H1 (cell line): Measurements from ENCODE around the gene PAX3. TPM values are rescaled to one million over a fixed set of nuclear protein-coding genes. Genes with fewer than 3 reads are reported as not detected.

Experiments
- CTCF ChIA-PET: fragments of 300-600 bp; sonication (Branson Sonifier 250); formaldehyde crosslinking; loops from one replicate; lab custom pipeline; 2021; ENCODE audit not compliant: partially characterized antibody; lab: Charles Lee
- POLR2A ChIA-PET: fragments of 300-600 bp; sonication (Branson Sonifier 250); formaldehyde crosslinking; loops from one replicate; lab custom pipeline; 2021; ENCODE audit warnings: inconsistent platforms; ENCODE audit not compliant: partially characterized antibody; lab: Charles Lee
- DNase-seq, 2 experiments: peaks; one replicate each; pipeline versions ENCODE4 v3.0.0 to v3.0.0-alpha.2; 2010 to 2022; ENCODE audit warnings: low spot score in 2 of 2, low read depth in 1 of 2, mixed read lengths in 1 of 2
- FAIRE-seq: peaks from 2 replicates; lab custom pipeline; 2011; peaks lifted over from hg19 to GRCh38; lab: Jason Lieb, UNC
- H2AFZ ChIP-seq: 2 replicates; pipeline ENCODE4 v1.8.1; 2012; ENCODE audit warnings: low read length, inconsistent platforms
- H2AK5ac ChIP-seq: 2 replicates; pipeline ENCODE4 v1.6.1; 2013; ENCODE audit warnings: low read depth, low read length
- H2BK120ac ChIP-seq: replicated peaks from 2 replicates; pipeline ENCODE3; 2013; ENCODE audit warnings: low read depth, low read length, inconsistent platforms
- H2BK12ac ChIP-seq: 2 replicates; pipeline ENCODE4 v1.6.1; 2013; ENCODE audit warnings: low read depth, low read length
- H2BK15ac ChIP-seq: 2 replicates; pipeline ENCODE4 v1.6.1; 2013; ENCODE audit warnings: low read length
- H2BK20ac ChIP-seq: 2 replicates; pipeline ENCODE4 v1.6.1; 2013; ENCODE audit warnings: low read length
- H2BK5ac ChIP-seq: 2 replicates; pipeline ENCODE4 v1.6.1; 2013; ENCODE audit warnings: low read depth, low read length
- H3K14ac ChIP-seq: 2 replicates; pipeline ENCODE4 v1.6.1; 2013; ENCODE audit warnings: inconsistent platforms; ENCODE audit not compliant: insufficient read length
- H3K18ac ChIP-seq: 2 replicates; pipeline ENCODE4 v1.6.1; 2013; ENCODE audit warnings: low read length; ENCODE audit errors: extremely low read depth
- H3K23ac ChIP-seq: 2 replicates; pipeline ENCODE4 v1.6.1; 2013; ENCODE audit warnings: inconsistent platforms; ENCODE audit not compliant: insufficient read length
- H3K23me2 ChIP-seq: 2 replicates; pipeline ENCODE4 v1.6.1; 2013; ENCODE audit warnings: low read depth, low read length
- H3K27ac ChIP-seq: 2 replicates; pipeline ENCODE4 v1.6.1; 2011; ENCODE audit warnings: low read depth, low read length, inconsistent platforms
- H3K27me3 ChIP-seq, 4 experiments: replicated peaks in 1 of 4; 1 replicate in 1 of 4; 2 replicates in 3 of 4; pipeline versions ENCODE4 v1.6.1 to v1.8.1; 2011 to 2013; ENCODE audit warnings: low read length in 3 of 4, mild to moderate bottlenecking in 3 of 4, inconsistent platforms in 2 of 4, mixed read lengths in 2 of 4, moderate library complexity in 1 of 4; ENCODE audit not compliant: control insufficient read depth in 3 of 4, insufficient read depth in 3 of 4; ENCODE audit errors: extremely low read depth in 1 of 4
- H3K36me3 ChIP-seq, 4 experiments: 2 replicates each; pipeline versions ENCODE4 v1.6.1 to v1.8.1; 2011 to 2013; ENCODE audit warnings: mild to moderate bottlenecking in 4 of 4, low read length in 3 of 4, moderate library complexity in 2 of 4, control low read depth in 1 of 4, inconsistent platforms in 1 of 4; ENCODE audit not compliant: insufficient read depth in 4 of 4, control insufficient read depth in 2 of 4
- H3K4ac ChIP-seq: replicated peaks from 2 replicates; pipeline ENCODE3; 2013; ENCODE audit warnings: low read length, low read depth, mixed read lengths, inconsistent platforms; ENCODE audit not compliant: insufficient read length
- H3K4me1 ChIP-seq, 4 experiments: replicated peaks in 1 of 4; 1 replicate in 1 of 4; 2 replicates in 3 of 4; pipeline versions ENCODE4 v1.6.1 to v1.8.1; 2011 to 2013; ENCODE audit warnings: low read length in 3 of 4, inconsistent platforms in 2 of 4, mixed read lengths in 1 of 4; ENCODE audit not compliant: insufficient read depth in 4 of 4, control insufficient read depth in 3 of 4
- H3K4me2 ChIP-seq, 2 experiments: 2 replicates each; pipeline versions ENCODE4 v1.6.1 to v1.8.1; 2011 to 2013; ENCODE audit warnings: low read depth in 2 of 2, low read length in 2 of 2, control low read depth in 1 of 2, inconsistent platforms in 1 of 2, mild to moderate bottlenecking in 1 of 2; ENCODE audit not compliant: insufficient read depth in 1 of 2
- H3K4me3 ChIP-seq, 4 experiments: fragments of 200-600, 300-600 bp in 1 of 4; sonication (generic), shearing (Covaris generic), sonication (Bioruptor Twin) in 1 of 4; 2 replicates each; pipeline versions ENCODE4 v1.5.1 to v1.8.1; 2011 to 2016; ENCODE audit warnings: low read length in 4 of 4, low read depth in 3 of 4, control low read depth in 2 of 4, inconsistent platforms in 2 of 4, mild to moderate bottlenecking in 2 of 4, mixed read lengths in 1 of 4, moderate library complexity in 1 of 4; ENCODE audit not compliant: insufficient read depth in 2 of 4; ENCODE audit errors: extremely low read depth in 1 of 4
- H3K56ac ChIP-seq: replicated peaks from 2 replicates; pipeline ENCODE3; 2013; ENCODE audit warnings: low read depth, mild to moderate bottlenecking, mixed read lengths, low read length, inconsistent platforms; ENCODE audit not compliant: insufficient read length
- H3K79me1 ChIP-seq: 2 replicates; pipeline ENCODE4 v1.6.1; 2013; ENCODE audit warnings: low read depth, low read length, control low read depth
- H3K79me2 ChIP-seq, 2 experiments: 2 replicates each; pipeline versions ENCODE4 v1.6.1 to v1.8.1; 2012 to 2013; ENCODE audit warnings: low read length in 2 of 2, mild to moderate bottlenecking in 2 of 2, inconsistent platforms in 1 of 2; ENCODE audit not compliant: insufficient read depth in 2 of 2, control insufficient read depth in 1 of 2
- H3K9ac ChIP-seq, 4 experiments: replicated peaks in 1 of 4; 1 replicate in 1 of 4; 2 replicates in 3 of 4; pipeline versions ENCODE4 v1.6.1 to v1.8.1; 2011 to 2013; ENCODE audit warnings: low read depth in 3 of 4, low read length in 3 of 4, control low read depth in 2 of 4, mild to moderate bottlenecking in 2 of 4, moderate library complexity in 2 of 4, inconsistent platforms in 1 of 4; ENCODE audit errors: extremely low read depth in 1 of 4
- H3K9me3 ChIP-seq, 2 experiments: 2 replicates each; pipeline versions ENCODE4 v1.6.1 to v1.8.1; 2012 to 2013; ENCODE audit warnings: mild to moderate bottlenecking in 2 of 2, moderate library complexity in 2 of 2, control low read depth in 1 of 2, inconsistent platforms in 1 of 2, low read depth in 1 of 2, low read length in 1 of 2, mixed read lengths in 1 of 2; ENCODE audit not compliant: insufficient read depth in 2 of 2
- H4K20me1 ChIP-seq, 2 experiments: replicated peaks in 1 of 2; 2 replicates each; pipeline versions ENCODE3 to v1.8.1; 2011 to 2013; ENCODE audit warnings: inconsistent platforms in 2 of 2, low read length in 2 of 2, mild to moderate bottlenecking in 1 of 2; ENCODE audit not compliant: insufficient read depth in 2 of 2, control insufficient read depth in 1 of 2
- H4K5ac ChIP-seq: 2 replicates; pipeline ENCODE4 v1.6.1; 2013; ENCODE audit warnings: low read length, low read depth, mixed read lengths, inconsistent platforms; ENCODE audit not compliant: insufficient read length
- H4K8ac ChIP-seq: 2 replicates; pipeline ENCODE4 v1.8.0; 2013; ENCODE audit warnings: mild to moderate bottlenecking, moderate library complexity, low read length, inconsistent platforms; ENCODE audit not compliant: insufficient read depth; ENCODE audit errors: extremely low read depth
- H4K91ac ChIP-seq: replicated peaks from 2 replicates; pipeline ENCODE3; 2013; ENCODE audit warnings: low read length, mixed read lengths, inconsistent platforms; ENCODE audit not compliant: insufficient read length
- BACH1 ChIP-seq: IDR thresholded peaks from 2 replicates; pipeline ENCODE4 v1.6.1; 2012; ENCODE audit warnings: low read length, improper control_type of control experiment
- CEBPB ChIP-seq: IDR thresholded peaks from 2 replicates; pipeline ENCODE4 v1.6.1; 2012; ENCODE audit warnings: low read depth, low read length
- GTF2F1 ChIP-seq: IDR thresholded peaks from 2 replicates; pipeline ENCODE4 v1.6.1; 2012; ENCODE audit warnings: low read depth, low read length, improper control_type of control experiment, borderline replicate concordance
- POLR2AphosphoS5 ChIP-seq: IDR thresholded peaks from 2 replicates; pipeline ENCODE4 v1.6.1; 2011; ENCODE audit warnings: low read depth, low read length
- RAD21 ChIP-seq, 2 experiments: IDR thresholded peaks in 1 of 2; conservative IDR thresholded peaks in 1 of 2; 2 replicates each; pipeline ENCODE4 v1.6.1; 2011; ENCODE audit warnings: low read depth in 2 of 2, low read length in 2 of 2, improper control_type of control experiment in 1 of 2, inconsistent platforms in 1 of 2, mild to moderate bottlenecking in 1 of 2, moderate library complexity in 1 of 2
- SUZ12 ChIP-seq: fragments of 200-600 bp; sonication (generic); IDR thresholded peaks from 2 replicates; pipeline ENCODE4 v1.6.1; 2012; ENCODE audit warnings: mild to moderate bottlenecking, inconsistent platforms, low read length, moderate library complexity, mixed read lengths
- TAF7 ChIP-seq: optimal IDR thresholded peaks from 2 replicates; pipeline ENCODE3; 2011; ENCODE audit warnings: low read depth, mild to moderate bottlenecking, inconsistent platforms, low read length, moderate library complexity, borderline replicate concordance
- WGBS, 2 experiments: shearing (Covaris generic) in 1 of 2; methylation state at CpG; one replicate each; pipeline versions ENCODE4 v1.1.6 to v1.1.7; 2013 to 2015; ENCODE audit warnings: low lambda C conversion rate in 2 of 2, mixed read lengths in 2 of 2, inconsistent platforms in 1 of 2, low coverage in 1 of 2, missing lambda C conversion rate in 1 of 2; ENCODE audit not compliant: insufficient replicate concordance in 2 of 2, insufficient coverage in 1 of 2, insufficient read length in 1 of 2; ENCODE audit errors: extremely low coverage in 1 of 2, missing lambda C conversion rate in 1 of 2; 5-methylcytosine and 5-hydroxymethylcytosine counted together
- polyA plus RNA-seq, 7 experiments: library from polyadenylated mRNA; depleted of rRNA in 3 of 7; stranded (reverse) in 5 of 7; unstranded in 2 of 7; fragments of >200 nt in 5 of 7; fragments of 200-250 nt in 2 of 7; gene quantifications; 1 replicate in 5 of 7; 2 replicates in 1 of 7; 4 replicates in 1 of 7; pipeline versions ENCODE4 v1.2.1 to v1.2.3, GENCODE V29; 2011 to 2013; ENCODE audit warnings: missing spikeins in 2 of 7, mixed read lengths in 2 of 7
- total RNA-seq: library from RNA; stranded (reverse); fragmentation: NEBNext Ultra II Directional; extraction: Animal tissue kit (Norgen Biotek cat#: 25700); gene quantifications from 2 replicates; pipeline ENCODE4 v1.2.1, GENCODE V29; 2021
- TF ChIP-seq, protein P1 (sequence below): IDR thresholded peaks from 2 replicates; pipeline ENCODE4 v1.6.1; 2012; ENCODE audit warnings: inconsistent platforms
- TF ChIP-seq, protein P2 (sequence below), 3 experiments: IDR thresholded peaks; 1 replicate in 2 of 3; 2 replicates in 1 of 3; pipeline versions ENCODE4 v1.5.1 to v1.6.1; 2011; ENCODE audit warnings: low read length in 3 of 3, mild to moderate bottlenecking in 3 of 3, inconsistent platforms in 2 of 3, low read depth in 1 of 3, moderate library complexity in 1 of 3; ENCODE audit not compliant: insufficient read depth in 1 of 3; ENCODE audit errors: control extremely low read depth in 1 of 3
- TF ChIP-seq, protein P3 (sequence below): IDR thresholded peaks from 2 replicates; pipeline ENCODE4 v1.6.1; 2012; ENCODE audit warnings: inconsistent platforms

Gene PAX3
- total and polyA plus RNA-seq, 2 of the 8 experiments (the other 6 are each of a cell fraction or from before 2014, with no cell fraction given): 0.33 TPM; not detected in 1

DNA sequence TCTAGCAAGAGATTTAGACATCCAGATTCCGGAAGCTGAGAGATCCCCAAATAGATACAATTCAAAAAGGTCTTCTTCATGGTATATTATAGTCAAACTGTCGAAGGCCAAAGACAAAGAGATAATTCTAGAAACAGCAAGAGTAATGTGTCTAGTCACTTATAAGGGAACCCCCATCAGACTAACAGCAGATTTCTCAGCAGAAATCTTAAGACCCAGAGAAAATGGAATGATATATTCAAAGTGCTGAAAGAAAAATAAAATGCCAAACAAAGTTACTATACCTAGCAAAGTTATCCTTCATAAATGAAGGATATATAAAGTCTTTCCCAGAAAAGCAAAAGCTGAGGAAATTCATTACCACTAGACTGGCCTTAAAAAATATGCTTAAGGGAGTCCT lies 36.1 kb upstream of the PAX3 start:
- H4K5ac ChIP-seq: no peak overlapping the region
- POLR2A ChIA-PET: no interaction called here
- no peak overlapping the region for H2BK12ac ChIP-seq
- DNase-seq: no peak
- no peak overlapping the region for H2BK15ac ChIP-seq
- H2AK5ac ChIP-seq: no peak overlapping the region
- H3K9ac ChIP-seq: no peak overlapping the region
- no peaks in the 10 kb centered on the region; the same call in 1 of the 2 replicates for H3K23me2 ChIP-seq
- H2BK120ac ChIP-seq: no peak overlapping the region
- H2BK5ac ChIP-seq: no peak overlapping the region
- no peak overlapping the region for H3K23ac ChIP-seq
- H3K14ac ChIP-seq: no peak overlapping the region
- H3K4me1 ChIP-seq: no peaks in the 10 kb centered on the region
- no peak overlapping the region for H3K4ac ChIP-seq
- no peak for FAIRE-seq
- no peaks in the 10 kb centered on the region for H3K27me3 ChIP-seq
- no peaks in the 10 kb centered on the region for H4K20me1 ChIP-seq
- H3K36me3 ChIP-seq: no peaks in the 10 kb centered on the region
- no peak overlapping the region for H3K56ac ChIP-seq
- no peak overlapping the region for H4K8ac ChIP-seq
- 84% methylated on average over 2 of the region's 2 CpGs; no CpG with 5 or more reads in 1 of the 2 experiments for WGBS, 2 experiments
- H3K18ac ChIP-seq: no peak overlapping the region
- no peak overlapping the region for H2BK20ac ChIP-seq
- H3K27ac ChIP-seq: no peak overlapping the region
- no peak overlapping the region for H4K91ac ChIP-seq
- H3K79me1 ChIP-seq: no peaks in the 10 kb centered on the region
- H3K4me3 ChIP-seq: no peak overlapping the region
- H2AFZ ChIP-seq: no peak overlapping the region
- H3K4me2 ChIP-seq: no peak overlapping the region
- CTCF ChIA-PET: interaction anchor here (0.6 to 2.3 kb wide), 4 partner anchors 13 to 235 kb away, joined by 3 to 6 read pairs (median 4); a partner anchor contains a TSS
- H3K9me3 ChIP-seq: peaks cover 0 to 2% of the 10 kb centered on the region in 2 experiments; a peak in 1 of 4 replicates
- no peaks in the 10 kb centered on the region for H3K79me2 ChIP-seq
- no peak for TF ChIP-seq TAF7
- no peak for TF ChIP-seq GTF2F1
- TF ChIP-seq, protein P1, sequence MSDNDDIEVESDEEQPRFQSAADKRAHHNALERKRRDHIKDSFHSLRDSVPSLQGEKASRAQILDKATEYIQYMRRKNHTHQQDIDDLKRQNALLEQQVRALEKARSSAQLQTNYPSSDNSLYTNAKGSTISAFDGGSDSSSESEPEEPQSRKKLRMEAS: no peak
- TF ChIP-seq, protein P2, sequence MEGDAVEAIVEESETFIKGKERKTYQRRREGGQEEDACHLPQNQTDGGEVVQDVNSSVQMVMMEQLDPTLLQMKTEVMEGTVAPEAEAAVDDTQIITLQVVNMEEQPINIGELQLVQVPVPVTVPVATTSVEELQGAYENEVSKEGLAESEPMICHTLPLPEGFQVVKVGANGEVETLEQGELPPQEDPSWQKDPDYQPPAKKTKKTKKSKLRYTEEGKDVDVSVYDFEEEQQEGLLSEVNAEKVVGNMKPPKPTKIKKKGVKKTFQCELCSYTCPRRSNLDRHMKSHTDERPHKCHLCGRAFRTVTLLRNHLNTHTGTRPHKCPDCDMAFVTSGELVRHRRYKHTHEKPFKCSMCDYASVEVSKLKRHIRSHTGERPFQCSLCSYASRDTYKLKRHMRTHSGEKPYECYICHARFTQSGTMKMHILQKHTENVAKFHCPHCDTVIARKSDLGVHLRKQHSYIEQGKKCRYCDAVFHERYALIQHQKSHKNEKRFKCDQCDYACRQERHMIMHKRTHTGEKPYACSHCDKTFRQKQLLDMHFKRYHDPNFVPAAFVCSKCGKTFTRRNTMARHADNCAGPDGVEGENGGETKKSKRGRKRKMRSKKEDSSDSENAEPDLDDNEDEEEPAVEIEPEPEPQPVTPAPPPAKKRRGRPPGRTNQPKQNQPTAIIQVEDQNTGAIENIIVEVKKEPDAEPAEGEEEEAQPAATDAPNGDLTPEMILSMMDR (IDR thresholded peaks at IDR 0.05; ENCODE audit: control extremely low read depth in 1 of 3, insufficient read depth in 1 of 3, low read depth in 1 of 3, low read length in 3 of 3): no peak
- TF ChIP-seq POLR2AphosphoS5: no peak
- TF ChIP-seq RAD21 (IDR thresholded peaks at IDR 0.05 in 1 of 2, conservative IDR thresholded peaks at IDR 0.05 in 1 of 2; ENCODE audit: low read depth in 2 of 2, low read length in 2 of 2): no peak
- TF ChIP-seq CEBPB: no peak
- TF ChIP-seq SUZ12: no peak
- TF ChIP-seq, protein P3, sequence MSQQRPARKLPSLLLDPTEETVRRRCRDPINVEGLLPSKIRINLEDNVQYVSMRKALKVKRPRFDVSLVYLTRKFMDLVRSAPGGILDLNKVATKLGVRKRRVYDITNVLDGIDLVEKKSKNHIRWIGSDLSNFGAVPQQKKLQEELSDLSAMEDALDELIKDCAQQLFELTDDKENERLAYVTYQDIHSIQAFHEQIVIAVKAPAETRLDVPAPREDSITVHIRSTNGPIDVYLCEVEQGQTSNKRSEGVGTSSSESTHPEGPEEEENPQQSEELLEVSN: no peak
- TF ChIP-seq BACH1: no peak
